HuH-7.5 (cell line): ENCODE results near the gene PPP2R5C.

ENCODE experiments used
- DNase-seq: peaks from one replicate; pipeline ENCODE4 v3.0.0; 2011; ENCODE audit warnings: low spot score

Gene PPP2R5C

DNA sequence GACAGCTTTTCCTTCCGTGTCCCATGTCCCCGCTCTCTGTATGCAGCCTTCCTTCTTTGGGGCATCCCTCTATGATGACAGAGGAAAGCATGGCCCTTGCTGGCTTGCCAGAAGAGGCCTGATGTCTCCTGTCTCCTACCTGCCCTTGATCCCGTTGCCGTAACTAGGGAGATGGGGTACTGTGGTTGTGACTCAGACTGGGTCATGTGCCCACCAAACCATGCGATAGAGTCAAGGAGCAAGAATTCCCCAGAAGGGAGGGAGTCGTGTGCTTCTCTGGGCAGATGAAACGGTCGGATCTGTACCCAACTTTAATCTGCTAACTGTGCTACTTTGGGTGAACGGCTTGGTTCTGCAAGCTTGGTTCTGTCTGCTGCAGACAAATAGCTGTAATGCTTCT, 103.8 kb downstream of the PPP2R5C start:
- no peak for DNase-seq

DNA sequence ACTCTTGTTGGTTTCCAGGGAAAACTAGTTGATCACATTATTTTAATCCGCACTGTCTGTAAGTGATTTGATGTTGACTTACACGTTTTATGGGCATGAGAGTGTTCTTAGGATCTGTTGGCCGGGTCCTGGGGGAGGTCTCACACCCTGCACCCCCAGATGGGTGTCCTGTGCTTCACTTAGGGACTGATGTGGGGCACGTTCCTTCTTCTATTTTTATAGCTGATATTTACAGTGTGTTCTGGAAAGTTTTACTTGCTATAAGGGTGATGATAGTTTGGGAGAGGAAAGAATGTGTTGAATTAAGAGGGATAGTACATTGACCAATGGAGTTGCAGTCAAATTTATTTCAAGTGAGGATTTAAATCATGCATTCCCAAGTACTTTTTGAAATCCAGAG, 106.3 kb downstream of the PPP2R5C start:
- DNase-seq = no peak

DNA sequence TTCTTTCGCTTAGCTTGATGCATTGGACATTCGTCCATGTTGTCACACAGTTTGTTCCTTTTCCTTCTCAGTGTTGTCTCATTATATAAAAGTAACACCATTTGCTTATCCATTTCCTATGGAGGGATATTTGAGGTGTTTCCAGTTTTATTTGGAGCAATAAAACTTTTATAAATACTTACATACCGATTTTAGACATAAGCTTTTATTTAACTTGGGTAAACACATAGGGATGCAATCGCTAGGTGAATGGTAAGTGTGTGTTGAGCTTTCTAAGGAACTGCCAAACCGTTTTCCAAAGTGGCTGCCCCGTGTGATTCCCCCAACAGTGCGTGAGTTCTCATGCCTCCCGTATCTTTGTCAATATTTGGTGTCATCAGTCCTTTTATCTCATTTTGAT, 107.7 kb downstream of the PPP2R5C start:
- no peak for DNase-seq

DNA sequence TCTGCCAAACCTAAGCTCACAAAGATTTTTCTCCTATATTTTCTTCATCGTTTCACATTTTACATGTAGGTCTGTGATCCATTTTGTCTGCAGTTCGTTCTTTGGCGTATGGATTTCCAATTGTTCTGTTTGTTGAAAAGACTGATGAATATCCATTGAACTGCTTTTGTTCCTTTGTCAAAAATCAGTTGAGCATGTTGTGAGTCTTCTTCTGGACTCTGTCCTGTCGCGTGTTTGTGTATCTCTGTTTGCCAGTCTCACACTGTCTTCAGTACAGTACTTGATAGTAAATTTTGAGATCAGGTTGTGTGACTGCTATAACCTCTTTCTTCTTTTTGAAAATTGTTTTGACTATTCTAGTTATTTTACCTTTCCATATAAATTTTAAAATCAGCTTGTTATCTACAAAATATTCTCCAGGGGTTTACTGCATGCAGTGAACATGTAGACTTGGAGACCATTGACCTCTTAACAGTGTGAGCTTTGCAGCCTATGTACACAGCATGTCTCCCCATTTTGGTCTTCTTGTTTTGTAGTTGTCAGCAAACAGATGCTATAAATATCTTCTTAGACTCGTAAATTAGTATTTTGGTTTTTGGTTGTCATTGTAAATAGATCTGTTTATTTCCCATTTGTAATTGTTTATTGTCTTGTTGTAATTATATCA, 108.9 kb downstream of the PPP2R5C start:
- no peak for DNase-seq

DNA sequence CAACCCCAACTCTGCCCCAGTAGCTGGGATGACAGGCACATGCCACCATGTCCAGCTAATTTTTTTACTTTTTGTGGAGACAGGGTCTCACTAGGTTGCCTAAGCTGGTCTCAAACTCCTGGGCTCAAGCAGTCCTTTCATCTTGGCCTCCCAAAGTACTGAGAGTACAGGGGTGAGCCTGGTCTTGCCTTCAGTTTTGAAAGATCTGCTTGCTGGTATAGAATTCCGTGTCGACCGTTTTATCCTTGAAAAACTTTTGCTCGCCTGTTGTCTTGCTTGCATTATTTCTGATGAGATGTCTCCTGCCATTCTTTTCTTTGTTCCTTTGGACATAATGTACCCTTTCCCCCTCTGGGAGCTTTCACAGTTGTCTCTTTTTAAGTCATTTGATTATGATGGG, 110.8 kb downstream of the PPP2R5C start:
- DNase-seq = no peak

DNA sequence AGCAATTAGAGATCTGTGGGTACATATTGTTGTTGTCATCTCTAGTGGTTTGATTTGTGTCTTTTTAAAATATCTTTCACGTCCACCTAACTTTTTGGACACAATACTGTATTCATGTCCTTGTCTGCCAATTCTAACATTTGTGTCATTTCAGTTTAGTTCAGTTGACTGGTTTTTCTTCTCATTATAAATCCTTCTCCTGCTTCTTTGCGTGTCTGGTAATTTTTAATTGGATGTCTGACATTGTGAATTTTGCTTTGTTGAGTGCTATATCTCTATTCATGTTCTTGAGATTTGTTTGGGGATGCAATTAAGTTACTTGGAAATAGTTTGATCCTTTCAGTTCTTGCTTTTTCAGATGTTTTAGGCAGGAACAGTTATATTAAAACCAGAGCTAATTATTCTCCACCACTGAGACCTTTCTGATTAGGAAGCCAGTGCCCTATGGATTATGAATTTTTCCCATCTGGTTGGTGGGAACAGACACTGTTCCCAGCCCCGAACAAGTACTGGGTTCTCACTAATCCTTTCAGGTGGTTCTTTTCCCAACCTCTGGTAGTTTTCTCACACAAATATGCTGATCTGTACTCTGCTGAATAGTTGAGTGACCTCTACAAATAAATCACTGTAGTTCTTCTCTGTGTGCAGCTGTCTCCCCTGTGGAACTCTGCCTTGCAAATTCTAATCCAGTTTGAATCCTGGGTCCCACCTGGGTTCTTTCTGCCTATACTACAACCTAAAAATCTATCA, 111.7 kb downstream of the PPP2R5C start:
- DNase-seq = no peak

DNA sequence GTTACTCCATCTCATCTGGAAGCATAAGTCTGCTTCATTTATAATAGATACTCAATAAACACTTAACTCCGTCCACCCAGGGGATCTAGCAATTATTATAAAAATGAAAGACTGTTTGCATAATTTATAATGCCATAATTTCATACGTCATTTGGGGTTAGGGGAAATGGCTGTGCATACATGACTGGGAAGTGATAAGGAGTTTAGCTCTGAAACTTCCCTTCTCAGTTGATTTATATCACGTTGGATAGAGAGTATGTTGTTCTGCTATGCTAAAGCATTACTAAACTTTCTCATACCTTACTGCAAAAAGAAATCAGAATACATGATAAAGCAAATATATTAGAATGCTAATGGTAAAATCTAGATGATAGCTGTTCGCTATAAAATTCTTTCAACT, 112.5 kb downstream of the PPP2R5C start:
- DNase-seq = no peak

DNA sequence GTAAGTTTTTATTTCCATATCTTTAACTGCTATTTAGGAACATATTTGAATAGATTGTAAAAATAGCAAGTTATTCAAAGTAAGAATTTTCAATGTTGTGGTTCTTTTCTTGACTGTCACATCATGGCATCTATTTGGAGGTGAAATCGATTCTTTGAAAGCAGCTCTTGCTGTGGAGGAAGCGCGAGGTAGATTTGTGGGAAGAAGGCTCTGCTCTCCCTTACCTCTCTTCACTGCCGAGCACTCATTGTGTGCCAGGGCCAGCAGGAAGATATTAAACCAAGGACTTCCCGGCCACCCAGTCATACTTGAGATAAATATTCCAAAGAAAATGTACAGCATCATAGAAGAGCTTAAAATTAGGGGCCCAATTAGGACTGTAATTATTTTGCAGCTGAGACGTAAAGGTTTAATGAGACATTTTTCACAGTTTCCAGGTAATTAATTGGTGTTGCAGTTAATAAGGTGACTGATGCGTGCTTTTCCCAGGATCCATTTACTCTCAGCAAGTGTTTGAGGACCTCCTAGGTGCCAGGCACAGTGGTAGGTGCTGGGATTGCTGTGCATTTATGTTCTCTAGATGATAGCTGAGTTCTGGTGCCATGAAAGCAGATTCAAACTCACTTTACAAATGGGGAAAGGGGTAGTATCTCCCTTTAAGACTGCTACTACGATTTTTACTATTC, 113.7 kb downstream of the PPP2R5C start:
- no peak for DNase-seq

DNA sequence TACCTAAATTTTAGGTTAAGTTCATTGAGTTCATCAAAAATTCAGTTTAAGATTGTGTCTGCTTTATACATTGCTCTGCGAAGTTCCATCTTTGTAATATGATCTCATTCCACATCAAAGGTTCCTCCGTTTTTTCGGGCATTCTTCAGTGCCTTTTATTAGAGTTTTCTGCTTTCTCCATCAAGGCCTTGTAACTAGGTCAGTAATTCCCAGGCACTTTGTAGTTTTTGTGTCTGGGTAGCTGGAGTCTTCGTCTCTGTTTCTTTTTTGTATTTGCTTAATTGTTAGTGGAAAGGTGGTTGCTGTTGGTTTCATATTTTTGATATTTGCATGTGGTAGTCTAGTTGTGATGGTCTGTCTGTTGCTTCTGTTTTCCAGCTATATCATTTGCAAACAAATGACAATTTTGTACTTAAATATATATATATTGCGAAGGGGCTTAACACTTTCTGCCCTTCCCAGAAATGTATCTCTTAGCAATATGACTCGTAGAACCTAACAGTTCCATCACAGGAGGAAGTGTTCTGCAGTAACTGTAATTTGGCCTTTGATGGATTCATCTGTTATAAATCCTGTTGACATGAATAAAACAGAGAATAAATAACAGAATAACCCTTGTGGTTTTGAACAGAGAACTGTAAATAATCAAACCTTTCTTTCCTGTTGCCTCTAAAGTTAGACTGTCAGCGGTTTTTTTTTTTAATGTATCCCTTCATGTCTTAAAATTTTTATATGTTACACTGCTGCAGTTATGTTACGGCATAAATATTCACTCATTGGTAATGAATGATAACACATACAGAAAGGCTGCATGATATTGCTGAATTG, 114.4 kb downstream of the PPP2R5C start:
- DNase-seq = no peak

DNA sequence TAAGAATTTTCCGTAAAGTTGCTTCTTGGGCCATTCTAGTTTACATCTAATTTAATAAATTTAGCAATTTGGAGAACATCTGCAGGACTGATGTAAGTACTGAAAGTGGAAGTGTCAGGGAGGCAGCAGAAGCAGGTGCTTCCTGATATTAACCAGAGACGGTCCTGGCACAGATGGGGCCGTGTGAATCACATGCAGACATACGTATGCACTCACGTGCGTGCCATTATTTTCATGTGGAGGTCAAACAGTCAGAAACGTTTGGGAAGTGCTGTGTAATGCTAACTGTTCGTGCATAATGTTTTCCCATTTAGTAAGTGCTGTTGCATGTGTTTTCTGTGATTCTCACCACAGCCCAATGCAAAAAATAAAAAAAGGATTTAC, 115.0 kb downstream of the PPP2R5C start:
- no peak for DNase-seq

DNA sequence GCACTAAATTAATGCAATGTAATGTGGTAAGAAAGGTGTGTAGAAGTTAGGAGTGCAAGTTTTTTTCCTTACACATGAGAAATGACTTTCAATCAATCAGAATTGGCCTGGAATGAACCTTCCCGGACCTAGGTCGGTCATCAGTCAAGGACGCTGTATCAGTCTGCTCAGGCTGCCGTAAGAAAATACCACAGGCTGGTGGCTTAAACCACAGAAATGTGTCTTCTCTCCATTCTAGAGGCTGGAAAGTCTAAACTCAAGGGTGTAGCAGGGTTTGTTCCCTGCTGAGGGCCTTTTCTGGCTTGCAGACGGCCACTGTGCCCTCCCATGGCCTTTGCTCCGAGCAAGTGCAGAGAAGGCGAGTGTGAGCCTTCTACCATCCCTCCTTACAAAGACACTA, 116.3 kb downstream of the PPP2R5C start:
- DNase-seq = no peak

DNA sequence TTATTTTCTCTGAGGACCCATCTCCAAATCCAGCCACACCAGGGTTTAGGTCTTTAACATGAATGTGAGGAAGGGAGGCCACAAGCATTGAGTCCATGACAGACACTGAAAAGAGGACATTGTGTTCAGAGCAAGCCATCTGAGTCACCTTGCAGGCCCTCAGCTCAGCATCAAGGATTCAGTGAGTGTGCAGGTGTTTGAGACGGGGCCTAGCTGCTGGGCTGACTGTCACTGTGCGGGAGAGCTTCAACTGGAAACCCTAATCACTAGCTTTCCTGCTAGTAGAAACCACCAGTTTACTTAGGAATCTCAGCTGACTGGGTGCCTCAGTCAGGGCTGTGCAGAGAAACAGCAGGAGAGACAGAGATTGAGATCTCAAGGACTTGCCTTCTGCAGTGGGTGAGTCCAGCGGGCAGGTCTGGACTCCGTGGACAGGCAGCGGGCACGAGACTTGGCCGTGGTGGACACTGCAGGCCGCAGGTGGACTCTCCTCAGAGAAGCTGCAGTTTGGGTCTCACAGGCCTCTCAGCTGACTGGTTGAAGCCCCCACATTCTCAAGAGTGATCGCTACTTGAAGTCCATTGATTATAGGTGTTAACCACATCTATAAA, 116.8 kb downstream of the PPP2R5C start:
- DNase-seq = no peak

DNA sequence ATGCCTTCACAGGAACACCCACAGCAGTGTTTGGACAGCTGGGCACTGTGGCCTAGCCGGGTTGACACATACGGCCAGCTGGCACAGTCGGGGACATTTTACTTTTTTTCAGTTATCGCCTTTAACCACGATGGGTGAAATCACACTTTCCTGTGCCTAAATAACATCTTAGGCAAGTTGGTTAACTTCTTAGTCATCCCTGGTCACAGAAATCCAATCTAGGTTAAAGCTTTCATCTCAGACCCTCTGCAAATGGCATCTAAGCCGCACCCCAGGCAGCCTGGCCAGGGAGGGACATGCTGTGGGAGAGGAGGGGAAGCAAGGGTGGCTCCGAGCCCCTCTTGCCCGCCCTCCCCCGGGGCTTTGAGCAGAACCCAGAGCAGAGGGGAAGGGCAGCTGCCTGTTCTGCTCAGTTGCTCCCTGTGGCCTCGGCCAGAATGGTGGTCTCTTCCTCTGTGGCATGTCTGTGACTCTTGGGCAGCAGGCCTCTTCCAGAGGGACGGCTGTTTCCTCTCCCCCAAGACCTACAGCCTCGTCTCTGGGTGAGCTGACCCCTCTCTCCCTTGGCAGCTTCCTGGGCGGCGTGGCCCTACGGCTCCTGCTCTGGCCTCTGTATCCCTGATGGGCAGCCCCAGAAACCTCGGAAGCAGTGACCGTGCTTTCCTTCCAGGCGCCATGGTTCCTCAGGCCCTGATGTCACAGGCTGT, 117.5 kb downstream of the PPP2R5C start:
- DNase-seq = no peak

DNA sequence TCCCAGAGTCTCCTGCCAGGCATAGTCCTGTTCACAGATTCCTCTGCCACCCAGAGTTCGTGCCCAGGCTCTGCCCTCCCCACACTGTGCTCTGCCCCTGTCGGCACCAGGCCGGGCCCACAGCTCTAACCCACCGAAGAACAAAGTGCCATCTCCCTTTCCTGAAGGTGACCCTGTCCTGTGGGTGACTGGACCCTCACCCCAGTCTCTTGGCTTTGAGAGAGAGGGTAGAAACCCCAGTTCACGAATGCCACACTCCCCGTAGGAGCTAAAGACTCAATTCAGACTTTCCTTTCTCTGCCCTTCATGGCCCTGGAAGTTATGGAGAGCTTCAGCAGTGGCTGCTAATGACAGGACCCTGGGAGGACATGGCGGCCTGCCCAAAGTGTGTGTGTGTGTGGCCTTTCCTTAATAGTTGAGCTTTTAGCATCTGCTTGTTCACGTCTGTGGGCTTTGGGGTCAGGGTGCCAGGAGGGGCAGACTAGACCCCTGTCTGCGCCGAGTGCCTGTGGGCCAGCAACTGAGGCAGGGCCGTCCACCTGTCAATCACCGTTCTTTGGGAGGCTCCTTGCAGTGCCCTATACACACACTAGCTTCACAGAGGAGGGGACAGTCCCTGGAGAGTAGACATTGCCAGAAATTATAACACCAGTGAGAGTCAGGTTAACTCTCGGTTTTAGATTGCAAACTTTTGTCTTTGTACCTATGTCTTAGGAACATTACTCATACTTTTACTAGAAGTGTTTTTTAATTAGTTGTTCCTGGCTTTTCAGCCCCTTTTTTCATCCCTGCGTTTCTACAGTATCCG, 118.2 kb downstream of the PPP2R5C start:
- DNase-seq = no peak

DNA sequence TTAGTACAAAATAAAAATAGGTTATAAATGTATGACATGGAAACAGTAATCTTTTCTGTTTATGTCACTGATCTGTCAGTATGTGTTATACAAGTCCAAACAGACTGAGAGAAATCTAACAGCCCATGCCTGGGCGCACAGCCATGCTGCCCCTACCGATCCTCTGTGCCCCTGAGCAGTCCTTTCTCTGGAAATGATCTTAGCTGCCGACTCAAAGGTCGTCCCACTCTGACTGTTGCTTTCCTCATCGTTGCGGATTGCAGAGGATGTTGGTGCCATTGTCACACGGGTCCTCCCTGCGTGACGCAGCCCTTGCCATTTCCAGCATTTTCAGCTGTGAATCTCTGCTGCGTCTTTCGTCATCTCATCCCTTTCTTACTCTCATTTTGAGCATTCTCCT, 119.9 kb downstream of the PPP2R5C start:
- no peak for DNase-seq

DNA sequence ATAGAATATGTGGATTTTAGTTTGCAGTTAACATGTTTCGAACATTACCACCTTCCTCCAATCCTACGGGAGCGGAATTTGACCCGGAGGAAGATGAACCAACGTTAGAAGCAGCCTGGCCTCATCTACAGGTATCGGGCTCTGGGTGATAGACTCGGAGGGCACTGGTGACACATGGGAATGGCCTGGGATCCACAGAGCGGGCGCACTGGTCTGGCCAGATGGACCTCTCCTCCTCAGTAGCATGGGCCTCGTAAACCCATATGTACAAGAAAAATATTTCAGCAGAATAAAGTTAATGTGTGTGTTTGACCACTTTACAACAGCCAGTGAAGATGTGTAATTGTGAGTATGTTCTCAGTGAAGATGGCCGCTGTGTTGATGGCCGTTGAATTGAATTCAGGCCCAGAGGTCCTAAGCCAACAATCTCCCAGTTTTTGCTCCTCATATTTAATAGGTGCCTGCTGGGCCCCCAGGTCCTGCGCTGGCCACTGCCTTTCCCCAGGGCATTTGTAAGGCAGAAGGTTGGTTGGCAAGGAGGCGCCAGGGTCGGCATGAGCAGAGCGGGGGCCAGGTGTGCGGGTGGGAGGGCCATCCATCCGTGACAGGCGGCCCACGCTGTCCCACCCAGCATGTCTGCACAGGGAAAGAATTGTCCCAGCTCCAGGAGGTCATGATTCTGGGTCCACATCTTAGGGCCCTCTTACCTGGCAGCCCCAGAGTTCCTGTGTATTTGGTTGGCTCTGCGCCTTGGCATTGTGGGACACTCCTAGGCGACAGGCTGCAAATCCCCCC, 120.8 kb downstream of the PPP2R5C start:
- no peak for DNase-seq

DNA sequence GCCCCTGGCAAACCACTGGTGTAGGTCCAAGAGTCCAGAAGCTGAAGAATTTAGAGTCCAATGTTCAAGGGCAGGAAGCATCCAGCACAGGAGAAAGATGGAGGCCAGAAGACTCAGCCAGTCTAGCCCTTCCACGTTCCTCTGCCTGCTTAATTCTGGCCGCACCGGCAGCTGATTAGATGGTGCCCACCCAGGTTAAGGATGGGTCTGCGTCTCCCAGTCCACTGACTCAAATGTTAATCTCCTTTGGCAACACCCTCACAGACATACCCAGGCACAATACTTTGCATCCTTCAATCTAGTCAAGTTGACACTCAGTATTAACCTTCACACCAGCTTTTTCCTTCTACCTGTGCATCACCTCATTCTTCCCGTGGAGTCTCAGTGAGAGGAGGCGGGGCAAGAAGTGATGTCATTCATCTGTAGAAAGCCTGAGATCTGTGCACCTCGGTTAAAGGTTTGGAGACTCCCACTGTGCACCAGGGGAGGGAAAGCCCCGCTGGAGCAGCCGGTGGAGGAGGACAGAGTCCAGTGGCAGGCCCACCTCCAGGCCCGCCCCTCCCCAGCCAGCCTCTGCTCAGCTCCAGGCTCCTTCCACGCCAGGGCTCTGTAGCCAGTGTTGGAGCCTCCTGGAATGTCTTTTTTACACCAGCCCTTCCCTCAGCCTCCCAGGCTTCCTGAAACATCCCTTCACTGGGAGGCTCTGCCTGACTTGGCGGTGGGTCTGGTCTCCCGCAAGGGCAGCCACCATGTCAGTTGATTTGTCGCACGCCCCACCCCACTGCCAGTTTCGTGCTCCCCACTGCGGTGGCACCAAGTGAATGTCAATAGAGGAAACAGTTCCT, 122.8 kb downstream of the PPP2R5C start:
- DNase-seq = no peak

DNA sequence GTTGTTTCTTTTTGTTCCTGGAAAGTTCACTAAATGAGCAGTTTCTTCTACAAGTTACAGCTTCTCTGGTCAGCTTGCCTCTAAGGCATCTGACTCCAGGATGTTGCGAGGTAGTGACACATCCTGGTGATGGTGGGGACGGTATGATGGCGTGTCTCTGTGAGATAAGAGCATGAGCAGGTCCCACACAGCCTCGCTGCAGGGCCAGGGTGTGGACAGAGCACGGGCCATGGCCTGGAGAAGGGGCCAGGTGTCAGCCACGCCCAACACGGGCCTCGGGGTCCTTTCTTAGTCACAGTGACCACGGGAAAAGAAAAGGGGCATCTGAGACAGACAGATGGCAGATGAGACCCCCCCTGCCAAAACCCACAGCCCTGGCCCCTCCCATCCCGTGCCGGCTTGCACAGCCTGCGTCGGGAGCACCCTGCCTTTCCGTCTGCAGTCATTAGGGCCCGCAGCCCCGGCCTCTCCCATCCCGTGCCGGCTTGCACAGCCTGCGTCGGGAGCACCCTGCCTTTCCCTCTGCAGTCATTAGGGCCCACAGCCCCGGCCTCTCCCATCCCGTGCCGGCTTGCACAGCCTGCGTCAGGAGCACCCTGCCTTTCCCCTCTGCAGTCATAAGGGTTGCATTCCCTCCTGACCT, 123.5 kb downstream of the PPP2R5C start:
- no peak for DNase-seq
